WI38 (cell line): ENCODE data around the gene RAB26.

Experiments
- H3K4me3 ChIP-seq: 2 replicates; pipeline ENCODE4 v1.5.1; 2011; ENCODE audit warnings: low read depth, mild to moderate bottlenecking, control low read depth, low read length
- CTCF ChIP-seq: IDR thresholded peaks from 2 replicates; pipeline ENCODE4 v1.5.1; 2012; ENCODE audit warnings: low read depth, mild to moderate bottlenecking, control low read depth, low read length

RAB26 gene

GRCh38 chr16:2166263-2167067, 18.0 kb downstream of the RAB26 start:
- H3K4me3 ChIP-seq = no peak overlapping the region
- TF ChIP-seq CTCF = no peak

- TF ChIP-seq CTCF = no peak
- H3K4me3 ChIP-seq = no peak overlapping the region
These were observed 18.7 kb downstream of the RAB26 start for GRCh38 chr16:2167068-2167638.

- no peak overlapping the region for H3K4me3 ChIP-seq
- TF ChIP-seq CTCF = no peak
These were observed 21.7 kb downstream of the RAB26 start for GRCh38 chr16:2170080-2170479.

GRCh38 chr16:2170587-2171435, 22.4 kb downstream of the RAB26 start:
- H3K4me3 ChIP-seq = no peak overlapping the region
- no peak for TF ChIP-seq CTCF

- TF ChIP-seq CTCF = no peak
- no peak overlapping the region for H3K4me3 ChIP-seq
These were observed 23.3 kb downstream of the RAB26 start for GRCh38 chr16:2171601-2172178.

GRCh38 chr16:2172688-2173335, 24.4 kb downstream of the RAB26 start:
- H3K4me3 ChIP-seq = no peak overlapping the region
- TF ChIP-seq CTCF = no peak
